B cell (primary cell): ENCODE data around the gene GASK1B. TPM values are rescaled to one million over a fixed set of nuclear protein-coding genes. Genes with fewer than 3 reads are reported as not detected.

Source experiments
- ATAC-seq: fragments of 200-7000 bp; cut with Tn5 transposase; one replicate; pipeline ENCODE4 v1.10.0; 2021; ENCODE audit warnings: low read depth, mild to moderate bottlenecking, moderate number of reproducible peaks, moderate library complexity
- CTCF ChIA-PET: fragments of 350-600 bp; sonication (Branson Sonifier 250); formaldehyde crosslinking; loops from one replicate; lab custom pipeline; 2021; ENCODE audit warnings: antibody characterized with exemption, inconsistent platforms; lab: Charles Lee
- POLR2A ChIA-PET: fragments of 350-600 bp; sonication (Branson Sonifier 250); formaldehyde crosslinking; loops from one replicate; lab custom pipeline; 2021; ENCODE audit warnings: antibody characterized with exemption; lab: Charles Lee
- DNase-seq: peaks from one replicate; pipeline ENCODE4 v3.0.0; 2013
- H2AFZ ChIP-seq: 2 replicates; pipeline ENCODE4 v1.6.1; 2012; ENCODE audit warnings: mild to moderate bottlenecking, low read depth, low read length; ENCODE audit not compliant: insufficient read depth, poor library complexity, severe bottlenecking
- H3K27ac ChIP-seq, 2 donors: 1 replicate in 1 of 2; 2 replicates in 1 of 2; pipeline ENCODE4 v1.5.1; 2012 to 2013; ENCODE audit warnings: low read length in 2 of 2, mild to moderate bottlenecking in 2 of 2, moderate library complexity in 1 of 2
- H3K27me3 ChIP-seq, 4 experiments: fragments of 200-600 bp in 1 of 4; sonication (generic) in 1 of 4; replicated peaks in 1 of 4; 1 replicate in 2 of 4; 2 replicates in 2 of 4; pipeline versions ENCODE4 v1.6.1 to v1.7.0; 2013 to 2016; ENCODE audit warnings: low read length in 3 of 4, mild to moderate bottlenecking in 2 of 4, mixed read lengths in 1 of 4, moderate library complexity in 1 of 4; ENCODE audit not compliant: insufficient read depth in 4 of 4, control insufficient read depth in 3 of 4; ENCODE audit errors: control extremely low read depth in 1 of 4
- H3K36me3 ChIP-seq, 2 experiments: replicated peaks in 1 of 2; 1 replicate in 1 of 2; 2 replicates in 1 of 2; pipeline versions ENCODE4 v1.6.1 to v1.7.1; 2013; ENCODE audit warnings: low read length in 1 of 2; ENCODE audit not compliant: insufficient read depth in 2 of 2, control insufficient read depth in 1 of 2; ENCODE audit errors: control extremely low read depth in 1 of 2, extremely low read depth in 1 of 2
- H3K4me1 ChIP-seq, 2 donors: fragments of 200-600 bp in 1 of 2; sonication (generic) in 1 of 2; 1 replicate in 1 of 2; 2 replicates in 1 of 2; pipeline versions ENCODE4 v1.5.1 to v1.6.1; 2013 to 2017; ENCODE audit warnings: low read length in 2 of 2; ENCODE audit not compliant: control insufficient read depth in 2 of 2, insufficient read depth in 2 of 2
- H3K4me2 ChIP-seq: replicated peaks from 2 replicates; pipeline ENCODE3; 2012; ENCODE audit warnings: mild to moderate bottlenecking, low read depth, low read length; ENCODE audit not compliant: poor library complexity, severe bottlenecking
- H3K4me3 ChIP-seq, 5 experiments: fragments of 200-600 bp in 1 of 5; sonication (generic) in 1 of 5; 1 replicate in 3 of 5; 2 replicates in 2 of 5; pipeline versions ENCODE4 v1.5.1 to v1.7.0; 2011 to 2016; ENCODE audit warnings: low read length in 4 of 5, mild to moderate bottlenecking in 4 of 5, low read depth in 2 of 5, control low read depth in 1 of 5, moderate library complexity in 1 of 5; ENCODE audit not compliant: insufficient read depth in 1 of 5; ENCODE audit errors: control extremely low read depth in 1 of 5, extremely low read depth in 1 of 5
- H3K79me2 ChIP-seq: fragments of 200-600 bp; sonication (generic); one replicate; pipeline ENCODE4 v1.6.0; 2016; ENCODE audit warnings: low read length; ENCODE audit not compliant: control insufficient read depth, insufficient read depth
- H3K9ac ChIP-seq: fragments of 200-600 bp; sonication (generic); 2 replicates; pipeline ENCODE4 v1.6.1; 2017; ENCODE audit warnings: mild to moderate bottlenecking, low read length, moderate library complexity
- H3K9me3 ChIP-seq, 3 donors: one replicate each; pipeline versions ENCODE4 v1.6.1 to v1.7.1; 2013; ENCODE audit warnings: low read length in 2 of 3; ENCODE audit not compliant: control insufficient read depth in 2 of 3, insufficient read depth in 1 of 3; ENCODE audit errors: control extremely low read depth in 1 of 3
- H4K20me1 ChIP-seq: 2 replicates; pipeline ENCODE4 v1.6.0; 2012; ENCODE audit warnings: mild to moderate bottlenecking, low read length; ENCODE audit not compliant: insufficient read depth, control insufficient read depth, poor library complexity, severe bottlenecking
- H3K27ac Mint-ChIP-seq: one replicate; pipeline ENCODE4 v1.8.0; 2021; ENCODE audit warnings: mixed read lengths
- H3K27me3 Mint-ChIP-seq: one replicate; pipeline ENCODE4 v1.8.0; 2021; ENCODE audit warnings: mixed read lengths
- H3K4me1 Mint-ChIP-seq: one replicate; pipeline ENCODE4 v1.8.0; 2021; ENCODE audit warnings: mixed read lengths
- H3K4me3 Mint-ChIP-seq: one replicate; pipeline ENCODE4 v1.8.0; 2021; ENCODE audit warnings: mixed read lengths
- H3K9me3 Mint-ChIP-seq: one replicate; pipeline ENCODE4 v1.8.0; 2022; ENCODE audit warnings: mixed read lengths; ENCODE audit not compliant: insufficient read depth
- EZH2 ChIP-seq: IDR thresholded peaks from 2 replicates; pipeline ENCODE4 v1.6.1; 2012; ENCODE audit warnings: borderline replicate concordance, low read depth, mild to moderate bottlenecking, moderate library complexity, low read length; ENCODE audit not compliant: insufficient read depth, poor library complexity, severe bottlenecking
- WGBS: methylation state at CpG from one replicate; pipeline ENCODE4 v1.1.5; 2013; ENCODE audit warnings: missing lambda C conversion rate; ENCODE audit not compliant: insufficient coverage; 5-methylcytosine and 5-hydroxymethylcytosine counted together
- intact Hi-C: fragments of 100-400 bp; cut with micrococcal nuclease; formaldehyde crosslinking; loops from one replicate; pipeline ENCODE4 v1.10.0; 2022
- polyA plus RNA-seq: library from polyadenylated mRNA; depleted of rRNA; stranded (reverse); fragments of >200 nt; gene quantifications from 2 replicates; pipeline ENCODE4 v1.2.3, GENCODE V29; 2012
- total RNA-seq, 2 donors: library from RNA; stranded (reverse); fragments of 120-200 nt in 1 of 2; gene quantifications; 1 replicate in 1 of 2; 2 replicates in 1 of 2; pipeline versions ENCODE4 v1.2.3 to v1.2.4, GENCODE V29; 2013 to 2022
- TF ChIP-seq, protein P1 (sequence below): fragments of 200-600 bp; IDR thresholded peaks from one replicate; pipeline ENCODE4 v1.8.0; 2022; ENCODE audit warnings: antibody characterized with exemption, mild to moderate bottlenecking

GASK1B gene
- total and polyA plus RNA-seq, 2 donors (not counting 1 experiment from before 2014, with no cell fraction given): 0.27 to 0.39 TPM

DNA sequence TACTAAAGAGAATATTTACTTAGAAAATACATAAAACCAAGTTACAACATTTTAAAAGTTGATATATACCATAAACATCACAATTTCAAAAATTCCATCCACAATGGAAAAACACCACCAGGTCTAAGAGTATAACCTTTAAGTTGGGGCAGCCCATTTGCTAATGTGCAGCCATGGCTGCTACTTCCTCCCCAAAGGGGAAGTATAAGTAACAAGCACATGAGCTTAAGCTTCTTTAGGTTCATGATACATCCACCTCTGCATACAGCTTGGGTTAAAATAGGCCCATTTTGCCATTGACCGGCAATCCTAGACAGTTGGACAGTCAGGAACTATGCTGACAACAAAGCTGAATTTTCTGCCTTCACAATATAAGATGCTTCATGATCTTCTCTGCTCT lies 16.6 kb upstream of the GASK1B start:
- Mint-ChIP-seq H3K4me3 (no peak overlapping the region), H3K9me3 (no peaks in the 10 kb centered on the region), H3K4me1 (no peaks in the 10 kb centered on the region), H3K27ac (no peak overlapping the region), H3K27me3 (no peaks in the 10 kb centered on the region)
- no peak for ATAC-seq
- Histone ChIP-seq H3K79me2 (no peaks in the 10 kb centered on the region), H3K4me2 (no peak overlapping the region), H3K4me3 (no peak overlapping the region), H3K9me3 (no peaks in the 10 kb centered on the region), H3K27me3 (no peaks in the 10 kb centered on the region), H3K27ac (no peak overlapping the region), H3K36me3 (no peaks in the 10 kb centered on the region), H2AFZ (no peak overlapping the region), H4K20me1 (no peaks in the 10 kb centered on the region), H3K9ac (no peak overlapping the region), H3K4me1 (no peaks in the 10 kb centered on the region)
- POLR2A ChIA-PET: no interaction called here
- intact Hi-C loops: no loop called here
- DNase-seq: no peak
- TF ChIP-seq, protein P1, sequence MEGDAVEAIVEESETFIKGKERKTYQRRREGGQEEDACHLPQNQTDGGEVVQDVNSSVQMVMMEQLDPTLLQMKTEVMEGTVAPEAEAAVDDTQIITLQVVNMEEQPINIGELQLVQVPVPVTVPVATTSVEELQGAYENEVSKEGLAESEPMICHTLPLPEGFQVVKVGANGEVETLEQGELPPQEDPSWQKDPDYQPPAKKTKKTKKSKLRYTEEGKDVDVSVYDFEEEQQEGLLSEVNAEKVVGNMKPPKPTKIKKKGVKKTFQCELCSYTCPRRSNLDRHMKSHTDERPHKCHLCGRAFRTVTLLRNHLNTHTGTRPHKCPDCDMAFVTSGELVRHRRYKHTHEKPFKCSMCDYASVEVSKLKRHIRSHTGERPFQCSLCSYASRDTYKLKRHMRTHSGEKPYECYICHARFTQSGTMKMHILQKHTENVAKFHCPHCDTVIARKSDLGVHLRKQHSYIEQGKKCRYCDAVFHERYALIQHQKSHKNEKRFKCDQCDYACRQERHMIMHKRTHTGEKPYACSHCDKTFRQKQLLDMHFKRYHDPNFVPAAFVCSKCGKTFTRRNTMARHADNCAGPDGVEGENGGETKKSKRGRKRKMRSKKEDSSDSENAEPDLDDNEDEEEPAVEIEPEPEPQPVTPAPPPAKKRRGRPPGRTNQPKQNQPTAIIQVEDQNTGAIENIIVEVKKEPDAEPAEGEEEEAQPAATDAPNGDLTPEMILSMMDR: no peak
- no peak for TF ChIP-seq EZH2
- CTCF ChIA-PET: no interaction called here
- 100% methylated on average over 1 of the region's 1 CpG for WGBS

DNA sequence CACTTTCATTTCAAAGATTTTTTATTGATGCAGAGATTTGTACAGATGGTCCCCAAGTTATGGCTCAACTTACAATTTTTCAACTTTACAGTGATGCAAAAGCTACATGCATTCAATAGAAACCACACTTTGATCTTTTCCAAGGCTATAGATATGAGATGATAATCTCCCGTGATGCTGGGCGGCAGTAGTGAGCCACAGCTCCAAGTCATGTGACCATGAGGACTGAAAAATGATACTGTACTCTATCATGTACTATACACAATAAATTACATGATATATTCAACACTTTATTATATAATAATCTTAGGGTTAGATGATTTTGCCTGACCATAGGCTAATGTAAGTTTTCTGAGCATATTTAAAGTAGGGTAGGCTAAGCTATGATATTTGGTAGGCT lies 14.0 kb upstream of the GASK1B start:
- ATAC-seq (no peak), DNase-seq (no peak)
- TF ChIP-seq, protein P1: no peak
- no peak for TF ChIP-seq EZH2
- H2AFZ ChIP-seq: no peak overlapping the region
- POLR2A ChIA-PET: no interaction called here
- H3K27ac ChIP-seq: no peak overlapping the region
- Mint-ChIP-seq H3K4me1 (no peaks in the 10 kb centered on the region), H3K9me3 (no peaks in the 10 kb centered on the region), H3K27me3 (no peaks in the 10 kb centered on the region), H3K4me3 (no peak overlapping the region), H3K27ac (no peak overlapping the region)
- no peak overlapping the region for H3K4me3 ChIP-seq
- no peaks in the 10 kb centered on the region for H3K36me3 ChIP-seq
- CTCF ChIA-PET: no interaction called here
- no peaks in the 10 kb centered on the region for H3K79me2 ChIP-seq
- WGBS: no CpG with 5 or more reads among the region's 2 CpGs
- H3K4me2 ChIP-seq: no peak overlapping the region
- H3K27me3 ChIP-seq: no peaks in the 10 kb centered on the region
- H3K4me1 ChIP-seq: no peaks in the 10 kb centered on the region
- no peaks in the 10 kb centered on the region for H4K20me1 ChIP-seq
- H3K9ac ChIP-seq: no peak overlapping the region
- intact Hi-C loops: no loop called here
- H3K9me3 ChIP-seq: no peaks in the 10 kb centered on the region
